HEK293T (cell line): Measurements from ENCODE around the gene ZNF331.

Experiments used
- BHLHE40 ChIP-seq: fragments of 450-650 bp; IDR thresholded peaks from 2 replicates; pipeline ENCODE4 v1.6.1; 2016; ENCODE audit warnings: mild to moderate bottlenecking, moderate library complexity, borderline replicate concordance
- FOXM1 ChIP-seq: fragments of 450-650 bp; IDR thresholded peaks from 2 replicates; pipeline ENCODE4 v1.6.1; 2017; ENCODE audit warnings: mild to moderate bottlenecking, borderline replicate concordance
- L3MBTL2 ChIP-seq: fragments of 450-650 bp; conservative IDR thresholded peaks from 2 replicates; pipeline ENCODE4 v1.6.1; 2016; ENCODE audit warnings: mild to moderate bottlenecking

DNA sequence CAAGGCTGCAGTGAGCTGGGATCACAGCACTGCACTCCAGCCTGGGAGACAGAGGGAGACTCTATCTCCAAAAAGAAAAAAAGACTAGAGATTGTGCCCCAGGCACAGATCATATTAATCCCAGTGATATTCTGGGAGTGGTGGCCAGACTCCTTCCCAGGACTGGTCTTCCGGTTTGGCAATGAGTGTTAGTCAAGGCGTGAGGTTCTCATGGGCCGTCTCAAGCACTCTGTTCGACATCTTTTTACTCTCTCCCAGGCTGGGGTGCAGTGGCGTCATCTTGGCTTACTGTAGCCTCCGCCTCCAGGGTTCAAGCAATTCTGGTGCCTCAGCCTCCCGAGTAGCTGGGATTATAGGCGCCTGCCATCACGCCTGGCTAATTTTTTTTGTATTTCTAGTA is 88.5 kb downstream of the ZNF331 start:
- TF ChIP-seq L3MBTL2 (no peak), BHLHE40 (no peak), FOXM1 (no peak)
